Raji (cell line): Measurements from ENCODE around the gene TRAK1.

Experiments used
- POLR2A ChIP-seq: IDR thresholded peaks from 2 replicates; pipeline ENCODE4 v1.6.1; 2011; ENCODE audit warnings: low read depth, low read length, control low read depth; ENCODE audit not compliant: insufficient read depth

Gene TRAK1

GRCh38 chr3:42172047-42172654 lies 81.0 kb downstream of the TRAK1 start:
- no peak for TF ChIP-seq POLR2A

- no peak for TF ChIP-seq POLR2A
These were observed 82.2 kb downstream of the TRAK1 start for GRCh38 chr3:42173307-42173706.

- TF ChIP-seq POLR2A = no peak
These were observed 83.7 kb downstream of the TRAK1 start for GRCh38 chr3:42174679-42175385.

GRCh38 chr3:42175386-42176240 lies 84.5 kb downstream of the TRAK1 start:
- TF ChIP-seq POLR2A = no peak

- no peak for TF ChIP-seq POLR2A
These were observed 85.3 kb downstream of the TRAK1 start for GRCh38 chr3:42176242-42177034.

GRCh38 chr3:42177068-42177800 lies 86.1 kb downstream of the TRAK1 start:
- no peak for TF ChIP-seq POLR2A

- TF ChIP-seq POLR2A = no peak
These were observed 86.6 kb downstream of the TRAK1 start for GRCh38 chr3:42177801-42178150.

- no peak for TF ChIP-seq POLR2A
These were observed 88.1 kb downstream of the TRAK1 start for GRCh38 chr3:42179110-42179725.

- TF ChIP-seq POLR2A = no peak
These were observed 89.7 kb downstream of the TRAK1 start for GRCh38 chr3:42180901-42181300.

- TF ChIP-seq POLR2A = no peak
These were observed 91.4 kb downstream of the TRAK1 start for GRCh38 chr3:42182555-42182954.

- no peak for TF ChIP-seq POLR2A
These were observed 93.0 kb downstream of the TRAK1 start for GRCh38 chr3:42183991-42184632.

- TF ChIP-seq POLR2A = no peak
These were observed 93.7 kb downstream of the TRAK1 start for GRCh38 chr3:42184651-42185443.

GRCh38 chr3:42187936-42188335 lies 96.8 kb downstream of the TRAK1 start:
- no peak for TF ChIP-seq POLR2A

- no peak for TF ChIP-seq POLR2A
These were observed 97.2 kb downstream of the TRAK1 start for GRCh38 chr3:42188376-42188775.
